A204.1 (cell line): ENCODE measurements around the gene ANK3.
A peak's percentile ranks its signal among the peaks of the same experiment; 100 is the strongest.

Experiments used
- FAIRE-seq: peaks from 2 replicates; lab custom pipeline; 2012; peaks lifted over from hg19 to GRCh38; lab: Jason Lieb, UNC

The ANK3 gene

DNA sequence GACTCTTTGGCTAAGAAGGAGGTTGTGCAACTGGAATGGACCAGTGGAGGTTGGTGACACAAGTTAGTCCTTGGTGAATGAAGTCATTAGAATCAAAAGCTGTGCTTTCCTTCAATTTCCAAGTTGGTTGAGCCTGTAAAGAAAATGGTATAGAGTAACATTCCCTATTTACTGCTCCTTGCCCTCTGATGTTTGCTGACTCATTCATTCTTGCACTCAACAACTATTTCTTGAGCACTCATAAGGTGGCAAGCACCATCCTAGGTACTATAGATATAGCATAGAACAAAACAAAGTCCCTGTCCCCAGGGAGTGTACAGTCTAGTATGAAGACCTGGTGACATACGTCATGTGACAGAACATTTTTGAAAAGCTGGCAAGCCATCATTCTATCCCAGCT lies 364.4 kb downstream of the ANK3 start:
- no peak for FAIRE-seq

DNA sequence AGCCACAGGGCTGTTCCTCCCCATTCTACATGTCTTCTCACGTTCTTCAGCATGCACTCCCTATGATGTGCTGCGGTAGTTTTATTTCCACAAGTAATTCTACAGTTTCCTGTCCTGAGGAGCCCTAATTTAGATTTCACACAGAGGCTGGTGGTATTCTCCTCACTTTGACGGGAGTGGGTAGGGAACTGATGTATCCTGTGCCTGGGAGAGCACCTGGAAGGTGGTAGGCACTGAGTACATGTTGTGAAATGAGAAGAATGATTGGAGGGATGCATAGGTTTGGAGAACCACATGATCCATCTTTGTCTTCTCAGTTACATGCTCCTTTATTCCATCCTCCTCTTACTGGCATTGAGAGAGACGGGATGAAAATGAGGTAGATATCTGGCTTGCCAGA lies 365.2 kb downstream of the ANK3 start:
- FAIRE-seq = no peak

DNA sequence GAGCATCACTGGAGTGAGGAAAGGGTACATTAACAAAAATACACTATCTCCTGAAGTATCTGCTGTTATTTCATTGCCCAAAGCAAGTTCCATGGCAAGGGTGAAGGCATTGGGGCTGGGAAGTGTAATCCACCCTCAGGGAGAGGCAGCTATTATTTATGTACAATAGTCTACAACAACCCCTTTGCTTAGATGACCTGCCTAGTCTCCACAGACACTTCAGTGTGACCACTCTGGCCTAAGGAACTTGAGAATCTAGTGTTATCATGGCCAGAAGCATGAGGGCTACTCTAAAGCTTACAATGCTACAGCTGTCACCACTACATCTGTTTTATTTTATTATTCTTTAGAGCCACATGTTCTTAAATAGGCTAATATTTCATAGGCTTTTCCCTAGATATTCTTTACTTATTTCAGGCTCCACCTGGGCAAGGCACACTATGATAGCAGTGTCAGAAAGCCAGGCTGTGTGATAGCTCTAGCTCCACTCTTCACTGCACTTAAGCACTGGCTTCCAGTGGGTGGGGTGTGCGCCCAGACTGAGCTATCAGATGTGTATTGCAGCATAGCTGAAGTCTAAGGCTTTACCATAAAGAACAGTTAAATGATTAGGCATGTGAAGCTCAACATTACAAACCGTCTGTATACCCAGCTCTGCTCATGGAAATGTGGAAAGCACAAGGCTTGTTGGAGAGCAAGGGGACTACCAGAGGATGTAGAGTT lies 366.4 kb downstream of the ANK3 start:
- no peak for FAIRE-seq

DNA sequence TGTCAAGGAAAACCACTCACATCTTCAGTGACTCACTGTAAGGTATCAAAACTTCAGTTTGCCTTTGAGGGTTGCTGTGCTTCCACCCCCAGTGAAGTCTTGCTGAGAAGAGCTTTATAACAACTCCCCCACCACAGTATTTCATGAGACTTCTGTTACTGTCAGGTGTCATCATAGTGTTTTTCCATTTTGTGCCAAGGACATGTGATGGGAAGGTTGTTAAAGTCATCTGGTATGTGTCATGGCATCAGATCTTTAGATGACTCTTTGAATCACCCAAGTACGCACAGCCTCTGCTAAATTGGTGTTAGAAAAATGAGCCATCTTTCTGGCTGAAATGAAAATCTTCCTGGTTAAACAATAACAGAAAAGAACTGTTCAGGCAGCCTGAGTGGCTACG lies 368.3 kb downstream of the ANK3 start:
- no peak for FAIRE-seq

DNA sequence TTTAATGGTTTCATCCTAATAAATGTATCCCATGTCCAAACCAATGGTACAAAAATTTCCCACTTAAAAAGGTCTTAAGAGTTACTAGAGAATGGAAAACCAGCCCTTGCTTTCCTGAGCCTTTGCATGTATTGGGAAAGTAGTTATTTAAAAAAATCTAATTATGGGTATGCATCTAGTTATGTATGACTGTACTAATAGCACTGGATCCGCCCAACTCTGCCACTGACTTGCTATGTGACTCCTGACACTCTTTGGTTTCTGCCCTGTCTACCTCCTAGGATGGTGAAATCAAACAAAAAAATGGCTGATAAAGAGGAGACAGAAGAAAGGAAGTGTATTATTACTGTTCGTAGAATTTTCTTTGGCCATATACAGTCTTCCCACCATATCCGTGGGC lies 372.9 kb downstream of the ANK3 start:
- no peak for FAIRE-seq

DNA sequence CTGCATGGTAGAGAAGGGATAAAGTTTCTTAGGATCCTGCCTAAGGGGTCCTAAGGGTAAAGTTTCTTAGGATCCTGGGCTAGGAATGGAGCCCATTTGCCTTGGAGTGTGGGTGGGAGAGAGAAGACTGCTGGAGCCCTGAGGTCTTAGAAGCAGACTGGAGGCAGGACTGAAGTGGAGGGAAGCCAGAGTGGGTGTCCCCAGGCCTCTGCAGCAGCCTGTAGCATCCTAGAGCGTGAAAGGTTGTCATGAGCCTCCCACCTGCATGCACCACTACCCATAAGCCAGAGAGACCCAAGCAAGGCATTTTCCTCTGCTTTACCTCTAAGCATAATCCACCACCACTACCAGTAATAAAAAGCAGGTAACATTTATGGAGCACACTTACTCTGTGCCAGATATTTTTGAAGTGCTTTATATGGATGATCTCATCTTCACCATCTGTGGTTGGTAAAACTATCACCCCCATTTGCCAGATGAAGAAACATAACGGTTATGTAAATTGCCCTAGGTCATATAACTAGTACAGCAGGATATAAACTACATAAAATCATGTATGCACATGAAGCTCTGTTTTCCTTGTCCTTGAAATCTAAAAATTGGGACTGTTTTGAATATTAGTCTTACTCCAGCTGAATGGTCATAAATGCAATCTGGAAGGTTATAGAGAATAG lies 379.8 kb downstream of the ANK3 start:
- no peak for FAIRE-seq

DNA sequence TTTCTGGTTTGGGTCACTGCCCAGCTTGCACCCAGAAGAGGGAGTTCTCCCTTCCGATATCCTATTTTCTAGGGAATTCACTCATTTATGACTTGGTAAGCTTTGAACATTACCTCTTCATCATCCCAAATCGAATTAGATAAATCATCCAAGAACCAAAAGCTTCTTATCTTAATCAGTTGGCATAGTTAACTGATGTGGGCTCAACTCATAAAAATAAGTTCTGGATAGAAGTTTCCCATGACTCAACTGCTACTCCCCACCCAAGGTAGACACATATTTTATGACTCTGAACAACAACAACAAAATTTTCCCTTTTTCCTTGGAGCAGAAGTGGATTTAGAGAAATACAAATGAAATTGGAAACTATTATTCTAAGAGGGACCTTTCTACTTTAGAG lies 380.4 kb downstream of the ANK3 start:
- no peak for FAIRE-seq

DNA sequence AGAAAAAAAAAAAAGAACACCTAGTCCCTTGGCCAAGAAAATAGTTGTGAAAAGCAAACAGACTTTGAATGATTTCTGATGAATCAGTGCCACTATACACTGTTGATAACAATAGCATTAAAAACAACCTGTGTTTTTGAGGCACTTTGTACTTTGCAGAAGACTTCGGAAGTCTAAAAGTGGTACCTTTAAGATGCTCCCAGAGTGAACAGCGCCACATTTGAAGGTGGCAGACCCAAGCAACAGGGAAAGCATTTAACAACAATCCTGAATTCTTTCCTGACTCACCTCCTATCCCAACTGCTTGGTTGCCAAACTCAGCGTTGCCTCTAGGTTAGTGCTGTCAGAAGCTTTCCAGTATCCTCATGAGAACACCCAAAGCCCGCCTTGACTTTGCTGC lies 380.9 kb downstream of the ANK3 start:
- FAIRE-seq = no peak

DNA sequence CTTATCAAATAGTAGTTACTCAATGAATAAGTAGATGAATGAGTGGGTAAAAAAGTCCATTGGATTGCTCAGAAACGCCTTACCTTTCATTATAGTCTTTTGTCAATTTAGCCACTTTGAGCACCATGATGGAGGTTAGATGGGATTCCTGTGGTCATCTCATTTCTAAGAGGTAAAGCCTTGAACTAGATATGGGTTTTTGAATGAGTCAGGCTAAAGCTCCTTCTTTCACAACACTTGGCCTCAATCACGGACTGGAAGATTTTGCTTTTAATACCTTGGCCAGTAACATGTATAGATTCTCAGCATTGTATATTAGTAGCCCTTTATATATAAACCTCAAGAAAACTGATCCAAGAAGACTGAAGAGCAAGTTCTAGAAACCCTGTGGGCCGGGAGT lies 383.6 kb downstream of the ANK3 start:
- FAIRE-seq = no peak

DNA sequence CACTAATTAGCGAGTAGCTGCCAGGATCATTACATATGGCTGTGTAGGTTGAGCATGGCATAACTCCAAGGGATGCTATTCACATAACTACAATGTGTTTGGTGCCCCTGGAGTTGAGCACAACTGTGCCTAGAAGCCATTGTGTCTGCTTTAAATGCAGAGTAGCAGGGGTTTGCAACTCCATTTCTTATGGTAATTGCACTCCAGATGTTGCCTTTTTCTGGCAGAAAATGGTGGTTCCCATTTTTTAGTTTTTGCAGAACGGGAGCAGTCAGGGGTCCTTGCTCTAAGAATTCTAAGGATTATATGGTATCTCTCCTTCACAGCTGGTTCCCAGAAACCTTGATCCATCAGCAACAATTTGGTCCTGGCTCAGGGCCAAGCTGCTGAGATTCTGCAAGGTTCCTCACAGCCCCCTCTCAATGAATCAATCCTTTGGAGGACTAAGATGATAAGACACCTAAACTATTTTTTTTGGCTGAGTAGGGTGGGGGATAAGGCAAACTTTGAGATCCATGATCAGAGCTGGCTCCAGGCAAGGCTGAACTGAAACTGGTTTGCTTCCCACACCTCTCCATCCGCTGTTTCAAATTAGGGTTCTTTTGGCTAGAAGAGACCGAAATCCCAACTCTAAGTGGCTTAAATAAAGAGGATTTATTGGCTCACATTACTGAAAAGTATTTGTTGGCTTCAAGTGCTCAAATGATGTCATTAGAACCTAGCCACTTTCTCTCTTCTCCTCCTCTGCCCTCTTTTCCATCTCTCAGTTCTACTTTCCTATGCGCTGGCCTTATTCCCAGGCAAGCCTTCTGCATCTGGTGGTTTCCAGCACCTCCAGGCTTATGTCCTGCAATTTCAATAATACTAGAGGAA lies 385.8 kb downstream of the ANK3 start:
- FAIRE-seq = no peak

DNA sequence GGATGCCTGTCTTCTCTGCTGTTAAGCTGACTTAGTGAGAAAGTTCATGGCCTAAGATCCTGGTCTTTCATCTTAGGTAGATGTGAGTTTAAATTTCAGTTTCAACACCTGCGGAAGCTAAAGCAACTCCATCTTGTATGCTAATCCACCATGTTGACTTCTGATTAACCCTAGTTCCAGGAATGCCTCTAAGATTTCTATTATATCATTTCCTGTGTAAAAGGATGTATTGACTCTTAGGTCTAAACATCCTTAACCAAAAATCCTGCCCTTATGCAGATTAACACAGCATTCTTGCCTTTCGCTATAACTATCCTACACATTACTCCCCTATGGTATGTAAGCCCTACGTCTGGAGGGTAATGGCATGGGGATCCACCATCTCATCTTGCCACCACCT lies 388.9 kb downstream of the ANK3 start:
- no peak for FAIRE-seq

DNA sequence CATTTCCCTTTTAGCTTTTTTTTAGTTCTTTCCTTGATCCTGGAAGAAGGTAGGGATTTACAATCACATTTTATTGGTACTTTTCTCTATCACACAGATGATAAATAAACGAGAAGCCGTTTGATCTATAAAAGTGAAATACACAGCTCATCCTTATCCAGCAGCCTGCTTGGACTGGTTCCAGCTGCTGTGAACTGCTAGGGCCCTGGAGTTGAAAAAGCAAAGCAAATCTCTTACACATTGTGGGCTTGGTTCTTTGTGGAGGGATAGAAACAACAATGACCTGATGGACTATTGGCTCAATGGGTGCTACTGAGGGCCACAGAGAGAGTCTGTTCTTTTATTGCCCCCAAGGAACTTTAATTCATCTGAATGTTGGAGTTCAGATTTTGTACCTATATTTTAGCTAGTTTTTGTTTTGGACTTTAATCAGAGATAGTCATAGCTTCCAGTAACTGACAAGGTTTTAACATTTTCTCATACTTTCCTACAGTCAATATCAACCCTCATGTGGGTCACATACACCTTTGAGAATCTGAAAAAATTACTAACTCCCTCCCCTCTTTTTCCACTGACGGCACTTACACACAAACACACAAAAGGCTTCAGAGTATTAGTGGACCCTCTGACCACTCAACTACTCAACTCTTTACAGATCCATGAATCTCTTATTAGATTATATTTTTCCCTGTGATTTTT lies 391.7 kb downstream of the ANK3 start:
- FAIRE-seq = no peak

DNA sequence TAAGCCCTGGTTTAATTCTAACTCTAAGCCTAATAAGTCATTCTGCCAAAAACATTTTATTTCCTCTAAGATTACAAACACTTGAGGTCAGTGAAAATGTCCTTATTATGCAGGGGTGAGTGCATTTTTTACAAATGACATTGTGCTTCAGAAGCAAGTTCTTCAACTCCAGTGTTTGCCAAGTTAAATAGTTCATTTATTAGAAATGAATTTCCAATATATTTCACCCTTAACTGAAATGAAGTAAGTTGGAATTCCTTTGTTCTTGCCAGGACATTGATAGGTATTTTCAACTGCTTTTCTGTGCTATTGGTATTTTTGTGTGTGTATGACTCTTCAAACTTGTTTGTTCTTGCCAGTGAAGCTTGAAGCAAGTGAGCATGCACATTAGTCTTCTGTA lies 393.8 kb downstream of the ANK3 start:
- FAIRE-seq = no peak

DNA sequence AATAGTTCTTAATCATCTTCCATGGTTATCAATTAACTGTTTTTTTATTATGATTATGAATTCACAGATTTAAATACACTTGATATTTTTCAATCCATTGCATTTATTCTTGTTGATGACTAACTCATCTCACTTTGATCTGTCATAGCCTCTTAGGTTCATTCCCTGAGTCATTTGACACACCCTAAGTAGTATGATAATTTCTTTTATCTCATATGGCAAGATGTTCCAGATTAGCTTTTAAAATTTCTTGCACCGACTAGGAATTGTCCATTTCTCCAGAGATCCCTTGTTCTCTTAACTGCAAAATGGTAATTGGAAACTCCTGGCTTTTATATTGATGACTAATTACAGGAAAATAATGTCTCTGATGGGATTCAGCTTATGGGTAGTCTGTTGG lies 395.7 kb downstream of the ANK3 start:
- no peak for FAIRE-seq

DNA sequence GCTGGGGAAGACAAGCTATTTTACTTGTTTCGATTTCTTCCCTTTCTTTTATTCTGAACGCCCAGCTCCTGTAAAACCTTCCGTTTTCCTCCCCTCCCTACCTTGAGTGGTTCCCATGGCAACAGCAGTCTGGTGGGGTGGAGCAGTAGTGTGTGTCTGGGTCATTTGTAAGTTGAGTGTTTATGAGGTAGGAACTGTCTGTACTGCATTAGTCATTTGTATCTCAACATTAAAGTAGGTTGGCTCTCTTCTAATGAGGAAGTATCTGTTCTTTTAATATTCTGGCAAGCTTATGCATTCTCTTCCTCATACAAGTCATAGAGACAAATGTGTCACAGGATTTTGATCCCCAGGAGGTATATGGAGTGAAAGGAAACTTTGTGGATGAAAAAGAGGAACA lies 398.0 kb downstream of the ANK3 start:
- FAIRE-seq = no peak

DNA sequence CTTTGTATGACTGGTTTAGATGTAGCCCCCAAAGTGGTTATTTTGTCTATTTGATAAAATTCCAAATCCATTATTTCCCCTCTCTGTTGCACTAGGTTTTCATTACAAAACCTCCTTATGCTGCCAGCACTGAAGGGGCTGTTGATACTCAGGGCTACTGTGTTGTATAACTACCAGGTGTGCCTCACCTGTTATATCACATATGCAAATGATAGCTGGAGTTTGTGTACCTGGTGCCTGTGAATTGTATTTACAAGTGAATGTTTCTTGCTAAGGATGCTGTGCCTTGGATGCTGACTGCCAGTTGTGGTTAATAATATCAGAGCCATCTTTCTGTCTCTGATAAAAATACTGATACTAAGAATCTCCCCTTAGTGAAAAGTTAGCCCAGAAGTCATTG lies 398.6 kb downstream of the ANK3 start:
- no peak for FAIRE-seq

DNA sequence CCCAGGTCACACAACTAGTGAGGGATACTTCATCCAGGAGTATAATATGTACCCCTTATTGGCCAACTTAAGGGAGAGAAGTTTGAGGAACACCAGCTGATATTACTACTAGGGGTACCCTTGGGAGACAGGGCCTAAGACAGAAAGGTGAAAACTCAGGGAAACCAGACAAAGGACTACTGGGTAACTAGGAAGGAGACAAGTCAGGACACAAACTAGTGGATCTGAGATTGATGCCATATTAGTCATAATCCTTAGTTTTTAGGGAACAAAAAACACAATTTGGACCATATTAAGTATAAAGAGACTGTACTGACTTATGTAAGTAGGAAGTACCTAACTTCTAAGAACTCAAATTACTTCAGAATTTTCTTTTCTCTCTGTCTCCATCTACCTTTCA lies 404.0 kb downstream of the ANK3 start:
- no peak for FAIRE-seq

DNA sequence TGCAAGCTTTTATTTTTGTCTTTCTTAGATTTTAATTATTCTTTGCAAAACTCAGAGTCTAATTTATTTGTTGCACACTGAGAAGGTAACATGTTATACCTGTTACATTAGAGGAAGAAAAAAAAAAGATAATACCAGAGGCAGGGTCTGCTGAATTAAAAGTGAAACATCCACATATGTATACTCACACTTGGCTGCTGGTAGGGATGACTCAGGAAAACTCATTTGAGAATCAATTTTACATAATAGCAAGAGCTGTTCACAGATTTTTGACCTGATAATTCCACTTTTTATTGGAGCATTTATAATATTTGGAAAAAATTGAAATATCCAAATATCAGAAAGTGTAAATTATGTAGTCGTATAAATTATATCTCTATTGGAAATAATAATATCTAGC lies 405.3 kb downstream of the ANK3 start:
- peak; percentile 25 for FAIRE-seq

DNA sequence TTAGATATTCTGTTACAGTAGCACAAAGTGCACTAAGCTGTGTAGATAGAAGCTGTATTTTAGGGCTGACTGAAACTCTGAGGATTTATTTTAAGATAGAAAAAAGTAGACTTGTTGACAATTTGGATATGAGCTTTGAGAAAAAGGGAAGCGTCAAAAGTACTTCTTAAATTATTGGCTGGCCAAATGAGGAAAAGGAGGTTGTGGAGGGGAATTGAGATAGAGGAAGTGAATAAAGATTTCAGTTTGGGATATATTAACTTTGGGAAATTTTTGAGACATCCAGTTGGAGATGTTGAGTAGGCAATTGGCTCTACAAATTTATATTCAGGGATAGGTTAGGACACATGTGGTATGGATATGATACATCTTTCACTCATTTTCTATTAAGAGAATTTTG lies 409.3 kb downstream of the ANK3 start:
- FAIRE-seq = no peak

DNA sequence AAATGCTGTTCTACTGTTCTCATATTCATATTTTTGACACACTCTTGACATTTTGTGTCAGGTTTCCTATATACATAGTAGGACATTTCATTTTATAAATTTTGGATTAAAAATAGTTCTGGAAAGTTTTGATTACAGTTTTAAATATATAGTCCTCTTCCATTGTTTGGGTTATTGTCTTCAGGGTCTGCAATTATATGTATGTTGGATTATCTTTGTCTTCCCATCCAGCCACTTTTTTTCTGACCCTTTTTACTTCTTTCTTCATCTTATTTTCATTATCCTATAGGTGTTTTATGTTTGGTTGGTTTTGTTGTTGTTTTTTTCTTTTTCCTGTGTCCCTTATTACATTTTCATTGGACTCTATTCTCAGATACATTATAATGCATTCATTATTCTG lies 412.2 kb downstream of the ANK3 start:
- no peak for FAIRE-seq

DNA sequence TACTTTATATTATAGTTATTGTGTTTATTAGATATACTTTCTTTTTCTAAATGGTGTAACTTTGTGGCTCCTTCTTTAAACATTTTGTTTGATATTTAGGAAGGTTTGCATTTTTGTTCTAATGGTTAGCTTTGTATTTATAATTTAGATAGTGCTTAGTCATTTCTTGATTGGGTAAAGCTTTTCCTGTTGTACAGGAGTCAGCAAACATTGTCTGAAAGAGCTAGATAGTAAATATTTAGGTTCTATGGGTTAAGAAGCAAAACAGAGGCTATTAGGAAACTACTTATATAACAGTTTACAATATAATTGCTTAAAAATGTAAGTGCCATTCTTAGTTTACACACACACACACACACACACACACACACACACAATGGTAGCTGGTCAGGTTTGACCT lies 412.8 kb downstream of the ANK3 start:
- FAIRE-seq = no peak
